ENCODE data around the gene ENPP6.

ENPP6 gene

DNA sequence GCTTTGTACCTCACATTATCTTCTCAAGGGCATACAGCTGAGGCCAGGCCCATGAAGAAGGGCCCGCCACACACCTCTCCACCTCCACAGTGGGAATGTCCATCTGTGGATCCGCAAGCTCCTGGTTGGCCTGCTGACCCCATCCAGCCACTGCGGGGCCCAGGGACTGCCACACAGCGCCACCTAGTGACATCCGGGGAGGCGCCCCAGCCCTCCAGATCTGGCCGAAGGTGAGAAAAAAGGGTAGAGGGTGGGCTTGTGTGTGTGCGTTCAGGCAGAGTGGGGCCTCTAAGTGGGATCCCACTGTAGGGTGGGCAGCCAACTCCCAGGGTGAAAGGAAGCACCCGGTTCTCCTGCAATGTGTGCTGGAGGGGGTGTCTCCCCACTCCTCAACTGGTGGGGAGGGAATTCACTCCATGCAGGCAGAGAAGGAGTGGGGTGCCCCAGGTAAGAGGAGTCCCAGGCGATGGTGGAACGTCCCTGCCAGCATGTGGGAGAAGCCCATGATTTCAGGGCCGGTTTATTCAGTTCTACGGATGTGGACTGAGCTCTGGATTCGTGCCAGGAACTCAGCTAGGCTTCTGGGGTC is 117.3 kb downstream of the ENPP6 start:
- Histone ChIP-seq H3K4me1 (ENCODE audit: insufficient read depth, low read length) (peaks cover 4% of the 10 kb centered on the region; the same call in 1 of the 2 replicates), H3K9ac (ENCODE audit: low read depth, low read length) (no peak overlapping the region), H3K9me3 (ENCODE audit: insufficient read depth, low read depth, low read length) (no peaks in the 10 kb centered on the region), H3K27me3 (ENCODE audit: insufficient read depth, low read length) (peaks cover 7% of the 10 kb centered on the region; the same call in 1 of the 2 replicates), H3K4me3 (ENCODE audit: low read length) (no peak overlapping the region), H3K36me3 (ENCODE audit: insufficient read depth, low read length) (no peaks in the 10 kb centered on the region), H3K27ac (ENCODE audit: low read depth, low read length) (no peak overlapping the region)
- 61% methylated on average over 14 of the region's 14 CpGs for WGBS

DNA sequence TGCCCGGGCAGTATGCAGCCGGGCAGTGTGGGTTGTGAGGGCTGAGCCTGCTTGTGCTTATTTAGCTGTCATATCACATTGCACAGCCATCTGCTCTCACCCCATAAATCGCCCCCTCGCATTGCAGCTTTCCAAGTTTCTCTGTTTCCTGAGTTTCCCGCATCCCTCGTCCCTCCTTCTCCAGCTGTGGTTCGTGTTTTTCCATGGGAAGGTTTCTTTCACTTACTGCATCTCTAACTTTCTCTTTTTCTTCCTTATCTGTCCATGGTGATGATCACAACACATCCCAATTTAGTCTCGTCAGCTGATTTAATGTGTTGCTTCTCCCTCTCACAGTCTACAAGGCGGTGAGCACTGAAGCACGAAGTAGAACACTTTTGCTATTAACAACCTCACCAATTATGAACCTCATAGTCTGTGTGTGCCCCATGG is 118.1 kb downstream of the ENPP6 start:
- H3K4me1 ChIP-seq (ENCODE audit: insufficient read depth, low read length) = peaks cover 4% of the 10 kb centered on the region; the same call in 1 of the 2 replicates
- H3K4me3 ChIP-seq (ENCODE audit: low read length) = no peak overlapping the region
- peaks cover 7% of the 10 kb centered on the region; the same call in 1 of the 2 replicates for H3K27me3 ChIP-seq (ENCODE audit: insufficient read depth, low read length)
- no peak overlapping the region for H3K27ac ChIP-seq (ENCODE audit: low read depth, low read length)
- H3K9ac ChIP-seq (ENCODE audit: low read depth, low read length) = no peak overlapping the region
- no peaks in the 10 kb centered on the region for H3K36me3 ChIP-seq (ENCODE audit: insufficient read depth, low read length)
- WGBS = 96% methylated on average over 10 of the region's 10 CpGs
- H3K9me3 ChIP-seq (ENCODE audit: insufficient read depth, low read depth, low read length) = no peaks in the 10 kb centered on the region

DNA sequence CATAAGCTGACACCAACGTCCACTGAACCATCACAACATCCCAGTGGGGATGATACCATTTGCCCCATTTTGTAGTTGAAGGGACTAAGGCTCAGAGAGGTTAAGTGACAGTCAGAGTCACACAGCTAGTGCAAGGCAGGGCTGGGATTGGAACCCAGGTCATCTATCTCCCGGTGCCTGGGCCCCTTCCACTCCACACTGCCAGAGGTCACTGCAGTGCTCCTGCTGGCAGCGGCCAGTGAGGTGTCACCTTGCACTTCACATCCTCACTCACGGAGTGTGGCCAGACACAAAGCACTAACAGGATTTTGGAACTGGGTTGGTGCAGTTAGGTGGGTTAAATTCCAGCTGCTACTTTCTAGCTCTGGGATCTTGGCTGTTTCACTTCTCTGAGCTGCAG is 118.7 kb downstream of the ENPP6 start:
- Histone ChIP-seq H3K9me3 (ENCODE audit: insufficient read depth, low read depth, low read length) (no peaks in the 10 kb centered on the region), H3K4me3 (ENCODE audit: low read length) (no peak overlapping the region)

DNA sequence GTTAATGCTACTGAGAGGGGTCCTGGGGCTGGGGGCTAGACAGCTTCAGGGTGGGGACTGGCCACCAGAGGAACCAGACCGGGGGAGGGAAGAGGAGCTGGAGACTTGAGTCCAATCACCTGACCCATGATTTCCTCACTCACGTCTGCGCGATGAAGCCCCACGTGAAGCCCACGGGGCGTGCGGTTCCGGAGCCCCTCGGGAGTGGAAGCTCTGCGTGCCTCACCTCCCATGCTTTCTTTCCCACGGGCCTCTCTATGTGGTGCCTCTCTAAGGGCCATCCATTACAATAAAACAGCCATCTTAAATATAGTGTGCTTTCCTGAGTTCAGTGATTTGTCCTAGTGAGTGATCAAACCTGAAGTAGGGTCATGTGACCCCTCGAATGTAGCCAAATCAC is 119.9 kb downstream of the ENPP6 start:
- Histone ChIP-seq H3K4me1 (ENCODE audit: insufficient read depth, low read length) (no peaks in the 10 kb centered on the region), H3K9me3 (ENCODE audit: insufficient read depth, low read depth, low read length) (no peaks in the 10 kb centered on the region), H3K9ac (ENCODE audit: low read depth, low read length) (no peak overlapping the region), H3K4me3 (ENCODE audit: low read length) (no peak overlapping the region), H3K27me3 (ENCODE audit: insufficient read depth, low read length) (peaks cover 7% of the 10 kb centered on the region; the same call in 1 of the 2 replicates), H3K36me3 (ENCODE audit: insufficient read depth, low read length) (no peaks in the 10 kb centered on the region), H3K27ac (ENCODE audit: low read depth, low read length) (no peak overlapping the region)
- WGBS = 96% methylated on average over 13 of the region's 13 CpGs

More for the DNA sequence above, 118.7 kb downstream of the ENPP6 start:
- no peak overlapping the region for H3K27ac ChIP-seq (ENCODE audit: low read depth, low read length)
- no peak overlapping the region for H3K9ac ChIP-seq (ENCODE audit: low read depth, low read length)
- H3K27me3 ChIP-seq (ENCODE audit: insufficient read depth, low read length) = peaks cover 7% of the 10 kb centered on the region; the same call in 1 of the 2 replicates
- no peaks in the 10 kb centered on the region for H3K36me3 ChIP-seq (ENCODE audit: insufficient read depth, low read length)
- 84% methylated on average over 4 of the region's 4 CpGs for WGBS
- H3K4me1 ChIP-seq (ENCODE audit: insufficient read depth, low read length) = peaks cover 4% of the 10 kb centered on the region; the same call in 1 of the 2 replicates

DNA sequence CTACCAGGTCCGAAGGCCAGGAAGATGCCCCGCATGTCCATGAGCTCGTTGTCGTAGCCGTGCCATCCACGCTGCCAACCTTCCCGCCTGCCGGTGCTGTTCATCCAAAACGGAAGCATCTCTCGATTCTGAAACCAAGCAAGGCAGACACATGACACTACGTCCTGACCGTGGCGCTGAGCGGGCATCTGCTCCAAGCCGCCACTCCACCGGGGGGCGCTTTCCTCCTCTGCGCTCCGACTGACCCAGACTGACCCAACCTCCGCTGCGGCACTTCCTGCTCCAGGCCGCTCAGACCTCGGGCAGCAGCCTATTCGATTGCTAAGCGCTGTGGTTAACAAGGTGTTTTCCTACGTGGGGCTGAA is 120.5 kb downstream of the ENPP6 start:
- no peak overlapping the region for H3K4me3 ChIP-seq (ENCODE audit: low read length)
- H3K27me3 ChIP-seq (ENCODE audit: insufficient read depth, low read length) = peaks cover 7% of the 10 kb centered on the region; the same call in 1 of the 2 replicates
- WGBS = 83% methylated on average over 26 of the region's 26 CpGs
- H3K9me3 ChIP-seq (ENCODE audit: insufficient read depth, low read depth, low read length) = no peaks in the 10 kb centered on the region
- H3K9ac ChIP-seq (ENCODE audit: low read depth, low read length) = no peak overlapping the region
- H3K36me3 ChIP-seq (ENCODE audit: insufficient read depth, low read length) = no peaks in the 10 kb centered on the region
- H3K4me1 ChIP-seq (ENCODE audit: insufficient read depth, low read length) = no peaks in the 10 kb centered on the region
- H3K27ac ChIP-seq (ENCODE audit: low read depth, low read length) = no peak overlapping the region

DNA sequence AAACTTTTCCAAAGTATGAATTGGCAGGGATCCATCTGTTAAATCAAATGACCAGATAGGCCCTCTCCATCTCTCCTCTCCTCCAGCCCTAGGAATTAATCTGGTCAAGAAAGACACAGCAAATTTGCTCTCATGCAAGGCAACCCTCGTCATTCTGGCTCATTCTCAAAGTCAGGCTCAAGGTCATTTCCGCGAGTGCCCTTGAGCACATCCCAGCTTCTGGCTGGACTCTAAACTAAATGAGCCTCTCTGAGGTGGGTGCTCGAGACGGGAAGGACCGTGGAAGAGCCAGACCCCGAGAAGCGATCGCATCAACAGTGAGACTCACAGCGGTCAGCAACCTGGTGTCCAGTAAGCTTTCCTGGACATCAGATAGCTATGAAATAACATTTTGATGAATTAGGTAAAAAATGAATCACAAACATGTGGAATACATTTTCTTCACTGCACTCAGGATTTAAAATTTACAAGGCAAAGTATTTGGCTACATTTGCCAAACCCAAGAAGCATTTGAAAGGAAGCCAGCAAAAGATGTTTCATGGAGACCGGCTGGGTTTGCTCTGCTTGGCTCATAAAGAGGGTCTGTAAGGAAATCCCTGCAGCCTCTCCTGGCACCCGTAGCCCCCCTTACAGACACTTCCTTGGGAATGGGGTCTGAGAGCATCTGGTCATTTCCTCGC is 121.0 kb downstream of the ENPP6 start:
- H3K9me3 ChIP-seq (ENCODE audit: insufficient read depth, low read depth, low read length) = no peaks in the 10 kb centered on the region
- H3K9ac ChIP-seq (ENCODE audit: low read depth, low read length) = no peak overlapping the region
- WGBS = 95% methylated on average over 13 of the region's 13 CpGs
- no peaks in the 10 kb centered on the region for H3K36me3 ChIP-seq (ENCODE audit: insufficient read depth, low read length)
- H3K27me3 ChIP-seq (ENCODE audit: insufficient read depth, low read length) = peaks cover 7% of the 10 kb centered on the region; the same call in 1 of the 2 replicates
- no peaks in the 10 kb centered on the region for H3K4me1 ChIP-seq (ENCODE audit: insufficient read depth, low read length)
- H3K4me3 ChIP-seq (ENCODE audit: low read length) = no peak overlapping the region
- H3K27ac ChIP-seq (ENCODE audit: low read depth, low read length) = no peak overlapping the region

- no peak overlapping the region for H3K9ac ChIP-seq (ENCODE audit: low read depth, low read length)
- no peak overlapping the region for H3K4me3 ChIP-seq (ENCODE audit: low read length)
- H3K9me3 ChIP-seq (ENCODE audit: insufficient read depth, low read depth, low read length) = no peaks in the 10 kb centered on the region
- H3K27ac ChIP-seq (ENCODE audit: low read depth, low read length) = no peak overlapping the region
- H3K27me3 ChIP-seq (ENCODE audit: insufficient read depth, low read length) = peaks cover 7% of the 10 kb centered on the region; the same call in 1 of the 2 replicates
- H3K36me3 ChIP-seq (ENCODE audit: insufficient read depth, low read length) = no peaks in the 10 kb centered on the region
- H3K4me1 ChIP-seq (ENCODE audit: insufficient read depth, low read length) = no peaks in the 10 kb centered on the region
- WGBS = 86% methylated on average over 8 of the region's 8 CpGs
Measured at GRCh38 chr4:184094532-184095159, 123.0 kb downstream of the ENPP6 start.

- Histone ChIP-seq H3K4me1 (ENCODE audit: insufficient read depth, low read length) (no peaks in the 10 kb centered on the region), H3K9me3 (ENCODE audit: insufficient read depth, low read depth, low read length) (no peaks in the 10 kb centered on the region), H3K27ac (ENCODE audit: low read depth, low read length) (no peak overlapping the region), H3K9ac (ENCODE audit: low read depth, low read length) (no peak overlapping the region), H3K4me3 (ENCODE audit: low read length) (no peak overlapping the region), H3K36me3 (ENCODE audit: insufficient read depth, low read length) (no peaks in the 10 kb centered on the region), H3K27me3 (ENCODE audit: insufficient read depth, low read length) (peaks cover 5% of the 10 kb centered on the region; the same call in 1 of the 2 replicates)
- WGBS = 95% methylated on average over 9 of the region's 9 CpGs
Measured at GRCh38 chr4:184091986-184092385, 125.7 kb downstream of the ENPP6 start.

DNA sequence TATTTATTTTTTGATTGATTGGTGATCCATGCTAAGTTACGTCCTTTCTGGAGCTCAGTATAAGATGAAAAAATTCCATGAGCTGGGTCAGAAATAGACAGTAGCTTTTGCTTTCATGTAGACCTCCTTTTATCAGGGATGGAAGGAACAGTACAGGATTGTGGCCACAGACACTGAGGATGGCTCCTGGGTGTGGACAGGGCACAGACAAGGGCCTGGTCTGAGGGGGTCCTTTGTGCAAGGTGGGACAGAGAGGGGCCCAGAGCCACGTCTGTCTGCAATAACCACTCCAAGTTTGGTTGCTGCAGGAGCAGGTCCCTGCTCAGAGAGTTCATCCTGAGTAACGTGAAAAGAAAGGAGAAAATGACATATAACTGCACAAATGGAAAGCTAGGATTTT is 127.1 kb downstream of the ENPP6 start:
- Histone ChIP-seq H3K27ac (ENCODE audit: low read depth, low read length) (no peak overlapping the region), H3K27me3 (ENCODE audit: insufficient read depth, low read length) (no peaks in the 10 kb centered on the region)
- WGBS = 91% methylated on average over 3 of the region's 3 CpGs

GRCh38 chr4:184080674-184081073 is 137.0 kb downstream of the ENPP6 start:
- 69% methylated on average over 8 of the region's 8 CpGs for WGBS
- no peaks in the 10 kb centered on the region for H3K27me3 ChIP-seq (ENCODE audit: insufficient read depth, low read length)
- H3K9ac ChIP-seq (ENCODE audit: low read depth, low read length) = no peak overlapping the region
- no peak overlapping the region for H3K27ac ChIP-seq (ENCODE audit: low read depth, low read length)
- no peaks in the 10 kb centered on the region for H3K4me1 ChIP-seq (ENCODE audit: insufficient read depth, low read length)
- no peaks in the 10 kb centered on the region for H3K9me3 ChIP-seq (ENCODE audit: insufficient read depth, low read depth, low read length)
- H3K4me3 ChIP-seq (ENCODE audit: low read length) = no peak overlapping the region
- no peaks in the 10 kb centered on the region for H3K36me3 ChIP-seq (ENCODE audit: insufficient read depth, low read length)

More for the DNA sequence above, 127.1 kb downstream of the ENPP6 start:
- H3K36me3 ChIP-seq (ENCODE audit: insufficient read depth, low read length) = no peaks in the 10 kb centered on the region
- no peak overlapping the region for H3K4me3 ChIP-seq (ENCODE audit: low read length)
- no peak overlapping the region for H3K9ac ChIP-seq (ENCODE audit: low read depth, low read length)
- H3K9me3 ChIP-seq (ENCODE audit: insufficient read depth, low read depth, low read length) = no peaks in the 10 kb centered on the region
- H3K4me1 ChIP-seq (ENCODE audit: insufficient read depth, low read length) = no peaks in the 10 kb centered on the region

DNA sequence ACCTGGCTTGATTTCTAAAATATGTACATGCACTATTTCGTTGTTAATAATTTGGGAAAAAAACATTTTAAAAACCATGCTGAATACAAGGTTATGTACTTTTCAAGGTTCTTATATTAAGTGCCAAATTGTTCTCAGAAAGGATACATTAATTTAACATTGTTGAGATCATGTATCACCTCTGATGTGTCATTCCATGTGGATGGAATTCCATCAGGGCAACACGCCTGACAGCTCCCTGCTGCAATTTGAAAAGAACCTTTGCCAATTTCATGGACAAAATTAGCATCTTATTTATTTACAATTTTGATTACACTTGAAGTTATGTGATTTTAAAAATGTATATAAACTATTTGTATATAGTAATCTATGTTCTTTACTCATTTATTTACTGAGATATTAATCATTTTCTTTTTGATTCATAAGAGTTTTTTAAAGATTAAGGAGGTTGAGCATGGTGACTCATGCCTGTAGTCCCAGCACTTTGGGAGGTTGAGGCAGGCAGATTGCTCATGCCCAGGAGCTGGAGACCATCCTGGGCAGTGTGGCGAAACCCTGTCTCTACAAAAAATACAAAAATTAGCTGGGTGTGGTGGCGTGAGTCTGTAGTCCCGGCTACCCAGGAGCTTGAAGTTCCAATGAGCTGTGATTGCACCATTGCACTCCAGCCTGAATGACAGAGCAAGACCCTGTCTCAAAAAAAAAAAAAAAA is 142.8 kb downstream of the ENPP6 start:
- 94% methylated on average over 4 of the region's 5 CpGs for WGBS
- Histone ChIP-seq H3K4me1 (ENCODE audit: insufficient read depth, low read length) (no peaks in the 10 kb centered on the region), H3K36me3 (ENCODE audit: insufficient read depth, low read length) (no peaks in the 10 kb centered on the region), H3K27me3 (ENCODE audit: insufficient read depth, low read length) (no peaks in the 10 kb centered on the region), H3K9ac (ENCODE audit: low read depth, low read length) (no peak overlapping the region), H3K4me3 (ENCODE audit: low read length) (no peak overlapping the region), H3K9me3 (ENCODE audit: insufficient read depth, low read depth, low read length) (no peaks in the 10 kb centered on the region), H3K27ac (ENCODE audit: low read depth, low read length) (no peak overlapping the region)
